HepG2 (cell line): ENCODE data around the gene ELFN1. TPM values are rescaled to one million over a fixed set of nuclear protein-coding genes. Genes with fewer than 3 reads are reported as not detected.

Source experiments
- DPF2 ChIP-seq: sonication (generic); formaldehyde crosslinking; IDR thresholded peaks from 2 replicates; pipeline ENCODE4 v1.4.0; 2020; ENCODE audit warnings: mild to moderate bottlenecking, low read depth, missing genetic modification reagents, borderline replicate concordance
- MEIS1 ChIP-seq: sonication (generic); formaldehyde crosslinking; IDR thresholded peaks from 2 replicates; pipeline ENCODE4 v1.9.0; 2021; ENCODE audit warnings: mild to moderate bottlenecking, missing genetic modification reagents, moderate library complexity, borderline replicate concordance
- RBFOX2 ChIP-seq: fragments of 200-400 bp; formaldehyde crosslinking; IDR thresholded peaks from 2 replicates; pipeline ENCODE4 v1.6.1; 2017; ENCODE audit warnings: low read depth, mild to moderate bottlenecking, low read length
- ZNF180 ChIP-seq: sonication (generic); formaldehyde crosslinking; IDR thresholded peaks from 2 replicates; pipeline ENCODE4 v1.4.0; 2020; ENCODE audit warnings: low read depth, missing genetic modification reagents, borderline replicate concordance
- ZNF614 ChIP-seq: IDR thresholded peaks from 2 replicates; pipeline ENCODE4 v1.6.1; 2018; ENCODE audit warnings: missing biosample characterization, missing genetic modification reagents, inconsistent platforms, borderline replicate concordance
- ZNF672 ChIP-seq: sonication (generic); formaldehyde crosslinking; IDR thresholded peaks from 2 replicates; pipeline ENCODE4 v1.8.1; 2022; ENCODE audit warnings: missing genetic modification reagents
- polyA plus RNA-seq, 8 experiments: library from polyadenylated mRNA; depleted of rRNA in 3 of 8; stranded (reverse) in 7 of 8; unstranded in 1 of 8; fragments of >200 nt; fragmentation: Illumina TruSeq in 4 of 8; extraction: Trizol in 4 of 8; gene quantifications; 2 replicates each; pipeline versions ENCODE4 v1.2.1 to v1.2.3, GENCODE V29; 2011 to 2016; ENCODE audit warnings: low read depth in 4 of 8, missing spikeins in 1 of 8, mixed read lengths in 1 of 8; ENCODE audit not compliant: insufficient read depth in 1 of 8
- total RNA-seq, 5 experiments: library from RNA; depleted of rRNA; stranded (reverse); fragments of >200 nt; fragmentation: Illumina TruSeq; extraction: Trizol; gene quantifications; 2 replicates each; pipeline ENCODE4 v1.2.3, GENCODE V29; 2016; ENCODE audit warnings: low read depth in 1 of 5
- TF ChIP-seq, protein P1 (sequence below): sonication (generic); formaldehyde crosslinking; IDR thresholded peaks from 2 replicates; pipeline ENCODE4 v1.8.1; 2023; ENCODE audit warnings: mild to moderate bottlenecking, missing genetic modification reagents
- TF ChIP-seq, protein P2 (sequence below): IDR thresholded peaks from 2 replicates; pipeline ENCODE4 v1.4.0; 2020; ENCODE audit warnings: mild to moderate bottlenecking, missing genetic modification reagents
- TF ChIP-seq, protein P3 (sequence below): sonication (generic); formaldehyde crosslinking; conservative IDR thresholded peaks from 2 replicates; pipeline ENCODE4 v1.4.0; 2020; ENCODE audit warnings: mild to moderate bottlenecking, missing genetic modification reagents, moderate library complexity
- TF ChIP-seq, protein P4 (sequence below): sonication (generic); formaldehyde crosslinking; IDR thresholded peaks from 2 replicates; pipeline ENCODE4 v1.5.1; 2020; ENCODE audit warnings: mild to moderate bottlenecking, missing genetic modification reagents
- TF ChIP-seq, protein P5 (sequence below): sonication (generic); formaldehyde crosslinking; IDR thresholded peaks from 2 replicates; pipeline ENCODE4 v1.4.0; 2020; ENCODE audit warnings: missing genetic modification reagents

The ELFN1 gene
- total and polyA plus RNA-seq, 2 of the 13 experiments (the other 11 are each of a cell fraction or from before 2014, with no cell fraction given) = 0.13 to 0.18 TPM

DNA sequence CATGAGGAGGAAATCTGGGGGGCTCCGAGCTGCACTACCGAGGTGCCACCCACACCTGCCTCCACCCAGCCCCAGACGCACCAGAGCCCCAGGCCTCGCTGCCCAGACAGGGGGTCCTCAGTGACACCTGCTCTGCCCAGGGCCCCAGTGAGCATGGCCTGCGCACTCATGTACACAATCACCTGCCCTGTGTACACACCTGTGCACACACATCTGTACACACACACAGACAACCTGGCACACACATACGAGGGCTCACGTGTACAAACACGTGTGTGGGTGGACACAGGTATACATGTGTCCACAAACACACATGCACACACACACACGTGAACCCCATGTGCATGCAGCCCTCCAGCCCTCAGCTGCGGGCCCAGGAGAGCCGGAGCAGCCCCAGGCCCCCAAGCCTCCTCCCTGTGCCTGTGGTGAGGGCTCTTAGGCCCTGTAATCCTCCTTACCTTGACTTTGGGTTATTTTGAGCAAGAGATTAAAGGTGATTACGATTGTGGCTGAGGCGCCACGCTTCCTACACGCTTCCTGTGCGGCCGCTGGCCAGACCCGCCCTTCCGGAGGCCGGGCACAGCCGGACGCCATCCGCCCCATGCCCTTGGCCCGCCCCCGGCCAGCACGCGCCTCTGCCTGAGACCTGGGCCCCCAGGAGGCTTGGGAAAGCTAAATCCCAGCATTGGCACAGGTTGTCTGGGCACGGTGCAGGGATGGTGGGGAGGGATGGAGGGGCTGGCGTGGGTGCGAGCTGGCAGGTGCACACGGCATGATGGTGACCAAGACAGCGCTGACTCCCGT, 71.9 kb downstream of the ELFN1 start (continued):
- TF ChIP-seq, protein P1, sequence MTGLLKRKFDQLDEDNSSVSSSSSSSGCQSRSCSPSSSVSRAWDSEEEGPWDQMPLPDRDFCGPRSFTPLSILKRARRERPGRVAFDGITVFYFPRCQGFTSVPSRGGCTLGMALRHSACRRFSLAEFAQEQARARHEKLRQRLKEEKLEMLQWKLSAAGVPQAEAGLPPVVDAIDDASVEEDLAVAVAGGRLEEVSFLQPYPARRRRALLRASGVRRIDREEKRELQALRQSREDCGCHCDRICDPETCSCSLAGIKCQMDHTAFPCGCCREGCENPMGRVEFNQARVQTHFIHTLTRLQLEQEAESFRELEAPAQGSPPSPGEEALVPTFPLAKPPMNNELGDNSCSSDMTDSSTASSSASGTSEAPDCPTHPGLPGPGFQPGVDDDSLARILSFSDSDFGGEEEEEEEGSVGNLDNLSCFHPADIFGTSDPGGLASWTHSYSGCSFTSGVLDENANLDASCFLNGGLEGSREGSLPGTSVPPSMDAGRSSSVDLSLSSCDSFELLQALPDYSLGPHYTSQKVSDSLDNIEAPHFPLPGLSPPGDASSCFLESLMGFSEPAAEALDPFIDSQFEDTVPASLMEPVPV (CRISPR knock-in tag) = peak; percentile 30; the same call in 1 of the 2 replicates
- no peak for TF ChIP-seq ZNF180 (CRISPR knock-in tag)
- TF ChIP-seq, protein P2, sequence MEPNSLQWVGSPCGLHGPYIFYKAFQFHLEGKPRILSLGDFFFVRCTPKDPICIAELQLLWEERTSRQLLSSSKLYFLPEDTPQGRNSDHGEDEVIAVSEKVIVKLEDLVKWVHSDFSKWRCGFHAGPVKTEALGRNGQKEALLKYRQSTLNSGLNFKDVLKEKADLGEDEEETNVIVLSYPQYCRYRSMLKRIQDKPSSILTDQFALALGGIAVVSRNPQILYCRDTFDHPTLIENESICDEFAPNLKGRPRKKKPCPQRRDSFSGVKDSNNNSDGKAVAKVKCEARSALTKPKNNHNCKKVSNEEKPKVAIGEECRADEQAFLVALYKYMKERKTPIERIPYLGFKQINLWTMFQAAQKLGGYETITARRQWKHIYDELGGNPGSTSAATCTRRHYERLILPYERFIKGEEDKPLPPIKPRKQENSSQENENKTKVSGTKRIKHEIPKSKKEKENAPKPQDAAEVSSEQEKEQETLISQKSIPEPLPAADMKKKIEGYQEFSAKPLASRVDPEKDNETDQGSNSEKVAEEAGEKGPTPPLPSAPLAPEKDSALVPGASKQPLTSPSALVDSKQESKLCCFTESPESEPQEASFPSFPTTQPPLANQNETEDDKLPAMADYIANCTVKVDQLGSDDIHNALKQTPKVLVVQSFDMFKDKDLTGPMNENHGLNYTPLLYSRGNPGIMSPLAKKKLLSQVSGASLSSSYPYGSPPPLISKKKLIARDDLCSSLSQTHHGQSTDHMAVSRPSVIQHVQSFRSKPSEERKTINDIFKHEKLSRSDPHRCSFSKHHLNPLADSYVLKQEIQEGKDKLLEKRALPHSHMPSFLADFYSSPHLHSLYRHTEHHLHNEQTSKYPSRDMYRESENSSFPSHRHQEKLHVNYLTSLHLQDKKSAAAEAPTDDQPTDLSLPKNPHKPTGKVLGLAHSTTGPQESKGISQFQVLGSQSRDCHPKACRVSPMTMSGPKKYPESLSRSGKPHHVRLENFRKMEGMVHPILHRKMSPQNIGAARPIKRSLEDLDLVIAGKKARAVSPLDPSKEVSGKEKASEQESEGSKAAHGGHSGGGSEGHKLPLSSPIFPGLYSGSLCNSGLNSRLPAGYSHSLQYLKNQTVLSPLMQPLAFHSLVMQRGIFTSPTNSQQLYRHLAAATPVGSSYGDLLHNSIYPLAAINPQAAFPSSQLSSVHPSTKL (CRISPR knock-in tag) = peak; percentile 57
- peak; percentile 27; the same call in 1 of the 2 replicates for TF ChIP-seq ZNF614
- TF ChIP-seq, protein P3, sequence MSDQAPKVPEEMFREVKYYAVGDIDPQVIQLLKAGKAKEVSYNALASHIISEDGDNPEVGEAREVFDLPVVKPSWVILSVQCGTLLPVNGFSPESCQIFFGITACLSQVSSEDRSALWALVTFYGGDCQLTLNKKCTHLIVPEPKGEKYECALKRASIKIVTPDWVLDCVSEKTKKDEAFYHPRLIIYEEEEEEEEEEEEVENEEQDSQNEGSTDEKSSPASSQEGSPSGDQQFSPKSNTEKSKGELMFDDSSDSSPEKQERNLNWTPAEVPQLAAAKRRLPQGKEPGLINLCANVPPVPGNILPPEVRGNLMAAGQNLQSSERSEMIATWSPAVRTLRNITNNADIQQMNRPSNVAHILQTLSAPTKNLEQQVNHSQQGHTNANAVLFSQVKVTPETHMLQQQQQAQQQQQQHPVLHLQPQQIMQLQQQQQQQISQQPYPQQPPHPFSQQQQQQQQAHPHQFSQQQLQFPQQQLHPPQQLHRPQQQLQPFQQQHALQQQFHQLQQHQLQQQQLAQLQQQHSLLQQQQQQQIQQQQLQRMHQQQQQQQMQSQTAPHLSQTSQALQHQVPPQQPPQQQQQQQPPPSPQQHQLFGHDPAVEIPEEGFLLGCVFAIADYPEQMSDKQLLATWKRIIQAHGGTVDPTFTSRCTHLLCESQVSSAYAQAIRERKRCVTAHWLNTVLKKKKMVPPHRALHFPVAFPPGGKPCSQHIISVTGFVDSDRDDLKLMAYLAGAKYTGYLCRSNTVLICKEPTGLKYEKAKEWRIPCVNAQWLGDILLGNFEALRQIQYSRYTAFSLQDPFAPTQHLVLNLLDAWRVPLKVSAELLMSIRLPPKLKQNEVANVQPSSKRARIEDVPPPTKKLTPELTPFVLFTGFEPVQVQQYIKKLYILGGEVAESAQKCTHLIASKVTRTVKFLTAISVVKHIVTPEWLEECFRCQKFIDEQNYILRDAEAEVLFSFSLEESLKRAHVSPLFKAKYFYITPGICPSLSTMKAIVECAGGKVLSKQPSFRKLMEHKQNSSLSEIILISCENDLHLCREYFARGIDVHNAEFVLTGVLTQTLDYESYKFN (CRISPR knock-in tag) = peak; percentile 24; the same call in 1 of the 2 replicates
- TF ChIP-seq DPF2 (CRISPR knock-in tag) = no peak
- 0 out of 2 replicates have a peak, but pooled peaks have one; percentile 48 for TF ChIP-seq MEIS1 (CRISPR knock-in tag)
- no peak for TF ChIP-seq ZNF672 (CRISPR knock-in tag)
- TF ChIP-seq RBFOX2 = peak; percentile 79
- TF ChIP-seq, protein P4, sequence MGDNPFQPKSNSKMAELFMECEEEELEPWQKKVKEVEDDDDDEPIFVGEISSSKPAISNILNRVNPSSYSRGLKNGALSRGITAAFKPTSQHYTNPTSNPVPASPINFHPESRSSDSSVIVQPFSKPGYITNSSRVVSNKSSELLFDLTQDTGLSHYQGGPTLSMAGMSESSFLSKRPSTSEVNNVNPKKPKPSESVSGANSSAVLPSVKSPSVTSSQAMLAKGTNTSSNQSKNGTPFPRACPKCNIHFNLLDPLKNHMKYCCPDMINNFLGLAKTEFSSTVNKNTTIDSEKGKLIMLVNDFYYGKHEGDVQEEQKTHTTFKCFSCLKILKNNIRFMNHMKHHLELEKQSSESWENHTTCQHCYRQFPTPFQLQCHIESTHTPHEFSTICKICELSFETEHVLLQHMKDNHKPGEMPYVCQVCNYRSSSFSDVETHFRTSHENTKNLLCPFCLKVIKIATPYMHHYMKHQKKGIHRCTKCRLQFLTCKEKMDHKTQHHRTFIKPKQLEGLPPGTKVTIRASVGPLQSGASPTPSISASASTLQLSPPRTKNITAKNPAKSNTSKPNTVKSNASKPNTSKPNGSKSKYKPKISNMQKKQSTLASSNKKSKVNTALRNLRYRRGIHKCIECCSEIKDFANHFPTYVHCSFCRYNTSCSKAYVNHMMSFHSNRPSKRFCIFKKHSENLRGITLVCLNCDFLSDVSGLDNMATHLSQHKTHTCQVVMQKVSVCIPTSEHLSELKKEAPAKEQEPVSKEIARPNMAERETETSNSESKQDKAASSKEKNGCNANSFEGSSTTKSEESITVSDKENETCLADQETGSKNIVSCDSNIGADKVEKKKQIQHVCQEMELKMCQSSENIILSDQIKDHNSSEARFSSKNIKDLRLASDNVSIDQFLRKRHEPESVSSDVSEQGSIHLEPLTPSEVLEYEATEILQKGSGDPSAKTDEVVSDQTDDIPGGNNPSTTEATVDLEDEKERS (CRISPR knock-in tag) = no peak
- TF ChIP-seq, protein P5, sequence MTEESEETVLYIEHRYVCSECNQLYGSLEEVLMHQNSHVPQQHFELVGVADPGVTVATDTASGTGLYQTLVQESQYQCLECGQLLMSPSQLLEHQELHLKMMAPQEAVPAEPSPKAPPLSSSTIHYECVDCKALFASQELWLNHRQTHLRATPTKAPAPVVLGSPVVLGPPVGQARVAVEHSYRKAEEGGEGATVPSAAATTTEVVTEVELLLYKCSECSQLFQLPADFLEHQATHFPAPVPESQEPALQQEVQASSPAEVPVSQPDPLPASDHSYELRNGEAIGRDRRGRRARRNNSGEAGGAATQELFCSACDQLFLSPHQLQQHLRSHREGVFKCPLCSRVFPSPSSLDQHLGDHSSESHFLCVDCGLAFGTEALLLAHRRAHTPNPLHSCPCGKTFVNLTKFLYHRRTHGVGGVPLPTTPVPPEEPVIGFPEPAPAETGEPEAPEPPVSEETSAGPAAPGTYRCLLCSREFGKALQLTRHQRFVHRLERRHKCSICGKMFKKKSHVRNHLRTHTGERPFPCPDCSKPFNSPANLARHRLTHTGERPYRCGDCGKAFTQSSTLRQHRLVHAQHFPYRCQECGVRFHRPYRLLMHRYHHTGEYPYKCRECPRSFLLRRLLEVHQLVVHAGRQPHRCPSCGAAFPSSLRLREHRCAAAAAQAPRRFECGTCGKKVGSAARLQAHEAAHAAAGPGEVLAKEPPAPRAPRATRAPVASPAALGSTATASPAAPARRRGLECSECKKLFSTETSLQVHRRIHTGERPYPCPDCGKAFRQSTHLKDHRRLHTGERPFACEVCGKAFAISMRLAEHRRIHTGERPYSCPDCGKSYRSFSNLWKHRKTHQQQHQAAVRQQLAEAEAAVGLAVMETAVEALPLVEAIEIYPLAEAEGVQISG = peak; percentile 51; the same call in 1 of the 2 replicates
